GM12878 (cell line): ENCODE data around the gene THSD4. TPM values are rescaled to one million over a fixed set of nuclear protein-coding genes. Genes with fewer than 3 reads are reported as not detected.

ENCODE experiments used
- ATAC-seq: fragments of 200-7000 bp; cut with Tn5 transposase; 3 replicates; pipeline ENCODE4 v1.9.1; 2020; ENCODE audit warnings: mild to moderate bottlenecking, moderate library complexity
- BruUV-seq: library from RNA; stranded (reverse); fragments of 400-500 nt; replicated peaks from 2 replicates; lab custom pipeline; 2021; lab: Mats Ljungman, UMichigan
- CTCF ChIA-PET: fragments of 300-600 bp; sonication (Branson Sonifier 250); formaldehyde crosslinking; extraction: SDS; loops from one replicate; lab custom pipeline; 2021; ENCODE audit warnings: inconsistent platforms; lab: Yijun Ruan, JAX
- POLR2A ChIA-PET: fragments of 350-600 bp; formaldehyde crosslinking; extraction: SDS; loops from one replicate; lab custom pipeline; 2021; ENCODE audit warnings: inconsistent platforms; lab: Charles Lee
- RAD21 ChIA-PET: fragments of 300-600 bp; sonication (Branson Sonifier 250); formaldehyde crosslinking; loops from one replicate; lab custom pipeline; 2023; ENCODE audit warnings: antibody characterized with exemption; ENCODE audit not compliant: unreplicated experiment; lab: Charles Lee
- SMC1A ChIA-PET: fragments of 300-600 bp; sonication (Branson Sonifier 250); formaldehyde crosslinking; loops from one replicate; lab custom pipeline; 2023; ENCODE audit not compliant: unreplicated experiment, uncharacterized antibody; lab: Charles Lee
- DNase-seq: peaks from one replicate; pipeline ENCODE4 v3.0.0-alpha.2; 2011; ENCODE audit warnings: low read depth, low spot score
- FAIRE-seq: peaks from 3 replicates; lab custom pipeline; 2011; peaks lifted over from hg19 to GRCh38; lab: Jason Lieb, UNC
- H2AFZ ChIP-seq: 2 replicates; pipeline ENCODE4 v1.6.0; 2011; ENCODE audit warnings: low read depth, low read length, control low read depth; ENCODE audit not compliant: control insufficient read depth
- H3K27ac ChIP-seq: 2 replicates; pipeline ENCODE4 v1.5.1; 2011; ENCODE audit warnings: control low read depth; ENCODE audit not compliant: control insufficient read depth, insufficient read depth
- H3K27me3 ChIP-seq, 2 experiments: replicated peaks in 1 of 2; 2 replicates each; pipeline versions ENCODE4 v1.6.0 to v1.6.1; 2011; ENCODE audit warnings: low read length in 1 of 2; ENCODE audit not compliant: control insufficient read depth in 2 of 2, insufficient read depth in 2 of 2
- H3K36me3 ChIP-seq, 2 experiments: 2 replicates each; pipeline ENCODE4 v1.5.1; 2011; ENCODE audit warnings: low read length in 1 of 2; ENCODE audit not compliant: control insufficient read depth in 2 of 2, insufficient read depth in 2 of 2
- H3K4me1 ChIP-seq: 2 replicates; pipeline ENCODE4 v1.6.1; 2011; ENCODE audit warnings: mild to moderate bottlenecking, low read length, moderate library complexity, mixed read lengths; ENCODE audit not compliant: control insufficient read depth, insufficient read depth
- H3K4me2 ChIP-seq: 2 replicates; pipeline ENCODE4 v1.6.0; 2011; ENCODE audit warnings: control low read depth; ENCODE audit not compliant: control insufficient read depth, insufficient read depth
- H3K4me3 ChIP-seq: fragments of 200-600 bp; sonication (generic); 2 replicates; pipeline ENCODE4 v1.5.1; 2016
- H3K79me2 ChIP-seq: 2 replicates; pipeline ENCODE4 v1.6.0; 2011; ENCODE audit warnings: low read length; ENCODE audit not compliant: control insufficient read depth, insufficient read depth
- H3K9ac ChIP-seq: 2 replicates; pipeline ENCODE4 v1.8.0; 2011; ENCODE audit warnings: low read length, control low read depth, mixed read lengths; ENCODE audit not compliant: control insufficient read depth, insufficient read depth
- H3K9me3 ChIP-seq: replicated peaks from 3 replicates; pipeline ENCODE4 v1.5.1; 2011; ENCODE audit warnings: mild to moderate bottlenecking, low read length; ENCODE audit not compliant: control insufficient read depth, insufficient read depth
- H4K20me1 ChIP-seq: 2 replicates; pipeline ENCODE4 v1.6.0; 2011; ENCODE audit not compliant: control insufficient read depth, insufficient read depth
- BACH1 ChIP-seq: fragments of 450-650 bp; IDR thresholded peaks from 2 replicates; pipeline ENCODE4 v1.6.1; 2017; ENCODE audit warnings: mild to moderate bottlenecking, borderline replicate concordance
- CBFB ChIP-seq: IDR thresholded peaks from 2 replicates; pipeline ENCODE4 v1.6.1; 2016; ENCODE audit warnings: antibody characterized with exemption, low read depth
- CREB1 ChIP-seq: IDR thresholded peaks from 2 replicates; pipeline ENCODE4 v1.6.1; 2012; ENCODE audit warnings: low read depth, mild to moderate bottlenecking, inconsistent platforms
- CTCF ChIP-seq, 3 experiments: IDR thresholded peaks in 2 of 3; conservative IDR thresholded peaks in 1 of 3; 2 replicates each; pipeline ENCODE4 v1.5.1; 2011; ENCODE audit warnings: low read depth in 3 of 3, low read length in 3 of 3, mild to moderate bottlenecking in 3 of 3, control low read depth in 2 of 3, moderate library complexity in 2 of 3, inconsistent platforms in 1 of 3, mixed read lengths in 1 of 3; ENCODE audit not compliant: control insufficient read depth in 2 of 3, insufficient read depth in 1 of 3; ENCODE audit errors: extremely low read depth in 1 of 3
- EED ChIP-seq: sonication (generic); IDR thresholded peaks from 2 replicates; pipeline ENCODE4 v1.6.1; 2016; ENCODE audit warnings: antibody characterized with exemption, low read depth
- FOXK2 ChIP-seq: fragments of 450-650 bp; IDR thresholded peaks from 2 replicates; pipeline ENCODE4 v1.6.1; 2017; ENCODE audit warnings: mild to moderate bottlenecking, moderate library complexity
- IKZF2 ChIP-seq, 2 experiments: fragments of 450-650 bp; IDR thresholded peaks; 2 replicates each; pipeline ENCODE4 v1.6.1; 2017; ENCODE audit warnings: mild to moderate bottlenecking in 2 of 2, moderate library complexity in 2 of 2
- KAT2A ChIP-seq: conservative IDR thresholded peaks from 2 replicates; pipeline ENCODE4 v1.6.1; 2011; ENCODE audit warnings: low read depth, low read length; ENCODE audit not compliant: control insufficient read depth
- RELA ChIP-seq: fragments of 450-650 bp; IDR thresholded peaks from 2 replicates; pipeline ENCODE4 v1.8.0; 2014; ENCODE audit warnings: borderline replicate concordance; ENCODE audit not compliant: partially characterized antibody
- SMAD5 ChIP-seq: IDR thresholded peaks from 2 replicates; pipeline ENCODE4 v1.6.1; 2016; ENCODE audit warnings: antibody characterized with exemption, low read depth
- SMARCA5 ChIP-seq: fragments of 450-650 bp; IDR thresholded peaks from 2 replicates; pipeline ENCODE4 v1.6.1; 2017; ENCODE audit warnings: mild to moderate bottlenecking
- STAT3 ChIP-seq: IDR thresholded peaks from 2 replicates; pipeline ENCODE4 v1.6.1; 2011; ENCODE audit warnings: low read depth, low read length, improper control_type of control experiment
- ZZZ3 ChIP-seq: IDR thresholded peaks from 2 replicates; pipeline ENCODE4 v1.6.1; 2011; ENCODE audit warnings: low read depth; ENCODE audit not compliant: control insufficient read depth, insufficient read length
- WGBS: methylation state at CpG from one replicate; pipeline ENCODE4 v1.1.6; 2016; ENCODE audit warnings: low lambda C conversion rate; ENCODE audit not compliant: insufficient replicate concordance, insufficient coverage; ENCODE audit errors: missing lambda C conversion rate; 5-methylcytosine and 5-hydroxymethylcytosine counted together
- in situ Hi-C: fragments of 300-500 bp; cut with MboI; formaldehyde crosslinking; loops from 9 replicates; pipeline ENCODE4 v1.14.3; 2018; ENCODE audit warnings: mixed read lengths
- intact Hi-C: fragments of 100-400 bp; cut with micrococcal nuclease; formaldehyde crosslinking; loops from one replicate; pipeline ENCODE4 v1.14.2; 2022; ENCODE audit not compliant: unreplicated experiment
- polyA plus RNA-seq, 11 experiments: library from polyadenylated mRNA; depleted of rRNA in 4 of 11; unstranded in 6 of 11; stranded (reverse) in 5 of 11; fragments of >200 nt; fragmentation: Nextera tagmentation in 4 of 11; fragmentation: Illumina TruSeq in 1 of 11; extraction: Ambion mirVana in 4 of 11; extraction: Trizol in 1 of 11; gene quantifications; 1 replicate in 1 of 11; 2 replicates in 10 of 11; pipeline versions ENCODE4 v1.2.1 to v1.2.3, GENCODE V29; 2011 to 2016; ENCODE audit warnings: inconsistent platforms in 2 of 11, missing spikeins in 2 of 11, low read depth in 1 of 11
- total RNA-seq, 4 experiments: library from RNA; depleted of rRNA in 3 of 4; stranded (reverse); fragments of >200 nt in 3 of 4; fragmentation: Illumina TruSeq in 1 of 4; extraction: Trizol in 1 of 4; gene quantifications; 2 replicates each; pipeline versions ENCODE4 v1.2.1 to v1.2.3, GENCODE V29; 2013 to 2021
- TF ChIP-seq, protein P1 (sequence below): fragments of 450-650 bp; formaldehyde crosslinking; IDR thresholded peaks from 2 replicates; pipeline ENCODE4 v1.5.0; 2022; ENCODE audit warnings: mild to moderate bottlenecking, missing genetic modification characterization
- TF ChIP-seq, protein P2 (sequence below): fragments of 450-650 bp; IDR thresholded peaks from 2 replicates; pipeline ENCODE4 v1.6.1; 2017; ENCODE audit warnings: mild to moderate bottlenecking, moderate library complexity

The THSD4 gene
- total and polyA plus RNA-seq, 10 of the 15 experiments (the other 5 are each of a cell fraction or from before 2014, with no cell fraction given) = 0.04 to 0.13 (median 0.05) TPM; not detected in 7

GRCh38 chr15:71559098-71559497 is 443.8 kb downstream of the THSD4 start:
- no peaks in the 10 kb centered on the region for H3K9me3 ChIP-seq
- RAD21 ChIA-PET = no interaction called here
- 53% methylated on average over 3 of the region's 3 CpGs for WGBS
- H2AFZ ChIP-seq = no peak overlapping the region
- no peak for DNase-seq
- in situ Hi-C loops (no loop called here), intact Hi-C loops (no loop called here)
- no peaks in the 10 kb centered on the region for H3K79me2 ChIP-seq
- H4K20me1 ChIP-seq = no peaks in the 10 kb centered on the region
- no peak overlapping the region for H3K9ac ChIP-seq
- no peak for FAIRE-seq
- no peaks in the 10 kb centered on the region for H3K27me3 ChIP-seq
- H3K27ac ChIP-seq = no peak overlapping the region
- BruUV-seq = no TSS peak
- no peak overlapping the region for H3K4me3 ChIP-seq
- CTCF ChIA-PET = no interaction called here
- ATAC-seq = no peak
- no peak overlapping the region for H3K4me2 ChIP-seq
- no peaks in the 10 kb centered on the region for H3K4me1 ChIP-seq
- POLR2A ChIA-PET = no interaction called here
- H3K36me3 ChIP-seq = no peaks in the 10 kb centered on the region
- SMC1A ChIA-PET = no interaction called here
- TF ChIP-seq ZZZ3 (no peak), CBFB (no peak), KAT2A (no peak), BACH1 (no peak), CTCF (IDR thresholded peaks at IDR 0.05 in 2 of 3, conservative IDR thresholded peaks at IDR 0.05 in 1 of 3; ENCODE audit: control insufficient read depth in 2 of 3, extremely low read depth in 1 of 3, insufficient read depth in 1 of 3, low read depth in 3 of 3, low read length in 3 of 3) (no peak), EED (no peak), SMAD5 (no peak), RELA (no peak), SMARCA5 (no peak), STAT3 (no peak), IKZF2 (IDR thresholded peaks at IDR 0.05) (no peak), FOXK2 (no peak), CREB1 (no peak)
- TF ChIP-seq, protein P1, sequence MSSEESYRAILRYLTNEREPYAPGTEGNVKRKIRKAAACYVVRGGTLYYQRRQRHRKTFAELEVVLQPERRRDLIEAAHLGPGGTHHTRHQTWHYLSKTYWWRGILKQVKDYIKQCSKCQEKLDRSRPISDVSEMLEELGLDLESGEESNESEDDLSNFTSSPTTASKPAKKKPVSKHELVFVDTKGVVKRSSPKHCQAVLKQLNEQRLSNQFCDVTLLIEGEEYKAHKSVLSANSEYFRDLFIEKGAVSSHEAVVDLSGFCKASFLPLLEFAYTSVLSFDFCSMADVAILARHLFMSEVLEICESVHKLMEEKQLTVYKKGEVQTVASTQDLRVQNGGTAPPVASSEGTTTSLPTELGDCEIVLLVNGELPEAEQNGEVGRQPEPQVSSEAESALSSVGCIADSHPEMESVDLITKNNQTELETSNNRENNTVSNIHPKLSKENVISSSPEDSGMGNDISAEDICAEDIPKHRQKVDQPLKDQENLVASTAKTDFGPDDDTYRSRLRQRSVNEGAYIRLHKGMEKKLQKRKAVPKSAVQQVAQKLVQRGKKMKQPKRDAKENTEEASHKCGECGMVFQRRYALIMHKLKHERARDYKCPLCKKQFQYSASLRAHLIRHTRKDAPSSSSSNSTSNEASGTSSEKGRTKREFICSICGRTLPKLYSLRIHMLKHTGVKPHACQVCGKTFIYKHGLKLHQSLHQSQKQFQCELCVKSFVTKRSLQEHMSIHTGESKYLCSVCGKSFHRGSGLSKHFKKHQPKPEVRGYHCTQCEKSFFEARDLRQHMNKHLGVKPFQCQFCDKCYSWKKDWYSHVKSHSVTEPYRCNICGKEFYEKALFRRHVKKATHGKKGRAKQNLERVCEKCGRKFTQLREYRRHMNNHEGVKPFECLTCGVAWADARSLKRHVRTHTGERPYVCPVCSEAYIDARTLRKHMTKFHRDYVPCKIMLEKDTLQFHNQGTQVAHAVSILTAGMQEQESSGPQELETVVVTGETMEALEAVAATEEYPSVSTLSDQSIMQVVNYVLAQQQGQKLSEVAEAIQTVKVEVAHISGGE = no peak
- TF ChIP-seq, protein P2, sequence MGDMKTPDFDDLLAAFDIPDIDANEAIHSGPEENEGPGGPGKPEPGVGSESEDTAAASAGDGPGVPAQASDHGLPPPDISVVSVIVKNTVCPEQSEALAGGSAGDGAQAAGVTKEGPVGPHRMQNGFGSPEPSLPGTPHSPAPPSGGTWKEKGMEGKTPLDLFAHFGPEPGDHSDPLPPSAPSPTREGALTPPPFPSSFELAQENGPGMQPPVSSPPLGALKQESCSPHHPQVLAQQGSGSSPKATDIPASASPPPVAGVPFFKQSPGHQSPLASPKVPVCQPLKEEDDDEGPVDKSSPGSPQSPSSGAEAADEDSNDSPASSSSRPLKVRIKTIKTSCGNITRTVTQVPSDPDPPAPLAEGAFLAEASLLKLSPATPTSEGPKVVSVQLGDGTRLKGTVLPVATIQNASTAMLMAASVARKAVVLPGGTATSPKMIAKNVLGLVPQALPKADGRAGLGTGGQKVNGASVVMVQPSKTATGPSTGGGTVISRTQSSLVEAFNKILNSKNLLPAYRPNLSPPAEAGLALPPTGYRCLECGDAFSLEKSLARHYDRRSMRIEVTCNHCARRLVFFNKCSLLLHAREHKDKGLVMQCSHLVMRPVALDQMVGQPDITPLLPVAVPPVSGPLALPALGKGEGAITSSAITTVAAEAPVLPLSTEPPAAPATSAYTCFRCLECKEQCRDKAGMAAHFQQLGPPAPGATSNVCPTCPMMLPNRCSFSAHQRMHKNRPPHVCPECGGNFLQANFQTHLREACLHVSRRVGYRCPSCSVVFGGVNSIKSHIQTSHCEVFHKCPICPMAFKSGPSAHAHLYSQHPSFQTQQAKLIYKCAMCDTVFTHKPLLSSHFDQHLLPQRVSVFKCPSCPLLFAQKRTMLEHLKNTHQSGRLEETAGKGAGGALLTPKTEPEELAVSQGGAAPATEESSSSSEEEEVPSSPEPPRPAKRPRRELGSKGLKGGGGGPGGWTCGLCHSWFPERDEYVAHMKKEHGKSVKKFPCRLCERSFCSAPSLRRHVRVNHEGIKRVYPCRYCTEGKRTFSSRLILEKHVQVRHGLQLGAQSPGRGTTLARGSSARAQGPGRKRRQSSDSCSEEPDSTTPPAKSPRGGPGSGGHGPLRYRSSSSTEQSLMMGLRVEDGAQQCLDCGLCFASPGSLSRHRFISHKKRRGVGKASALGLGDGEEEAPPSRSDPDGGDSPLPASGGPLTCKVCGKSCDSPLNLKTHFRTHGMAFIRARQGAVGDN = no peak
